ENCODE measurements around the gene ISYNA1.

ISYNA1 gene

GRCh38 chr19:18466354-18466753 is 28.4 kb upstream of the ISYNA1 start:
- DNase-seq, result no peak

GRCh38 chr19:18465964-18466339 is 28.0 kb upstream of the ISYNA1 start:
- no peak for DNase-seq

GRCh38 chr19:18465214-18465963 is 27.5 kb upstream of the ISYNA1 start:
- DNase-seq, result no peak

- no peak for DNase-seq
Measured at GRCh38 chr19:18464646-18465045, 26.7 kb upstream of the ISYNA1 start.

- DNase-seq, result no peak
Measured at GRCh38 chr19:18461471-18461870, 23.5 kb upstream of the ISYNA1 start.

- no peak for DNase-seq
Measured at GRCh38 chr19:18460900-18461299, 23.0 kb upstream of the ISYNA1 start.

- DNase-seq, result peak; percentile 65
Measured at GRCh38 chr19:18457483-18458331, 19.8 kb upstream of the ISYNA1 start.

GRCh38 chr19:18456974-18457373 is 19.0 kb upstream of the ISYNA1 start:
- DNase-seq, result no peak

- DNase-seq, result no peak
Measured at GRCh38 chr19:18456279-18456678, 18.3 kb upstream of the ISYNA1 start.

- no peak for DNase-seq
Measured at GRCh38 chr19:18453269-18454024, 15.5 kb upstream of the ISYNA1 start.

GRCh38 chr19:18452386-18452785 is 14.5 kb upstream of the ISYNA1 start:
- no peak for DNase-seq

- DNase-seq, result peak; percentile 93
Measured at GRCh38 chr19:18450931-18451836, 13.3 kb upstream of the ISYNA1 start.

GRCh38 chr19:18450021-18450930 is 12.3 kb upstream of the ISYNA1 start:
- no peak for DNase-seq

- DNase-seq, result no peak
Measured at GRCh38 chr19:18449552-18449951, 11.6 kb upstream of the ISYNA1 start.

- no peak for DNase-seq
Measured at GRCh38 chr19:18446811-18447359, 9.0 kb upstream of the ISYNA1 start.

- DNase-seq, result no peak
Measured at GRCh38 chr19:18446145-18446810, 8.3 kb upstream of the ISYNA1 start.

GRCh38 chr19:18445262-18445948 is 7.5 kb upstream of the ISYNA1 start:
- DNase-seq, result no peak

- no peak for DNase-seq
Measured at GRCh38 chr19:18444513-18444912, 6.6 kb upstream of the ISYNA1 start.

GRCh38 chr19:18443831-18444230 is 5.9 kb upstream of the ISYNA1 start:
- DNase-seq, result no peak

- DNase-seq, result no peak
Measured at GRCh38 chr19:18443406-18443805, 5.5 kb upstream of the ISYNA1 start.

Measured in eye (tissue), 1 donor.